Spinal cord (tissue), 10 donors: ENCODE results near the gene ZC3H13. TPM values are rescaled to one million over a fixed set of nuclear protein-coding genes. Genes with fewer than 3 reads are reported as not detected.
"Not testable (repeated sequence)": the region's sequence is repeated elsewhere in the genome, so short reads cannot be mapped to it uniquely, and the experiment has no call there.

ENCODE experiments used
- DNase-seq, 6 donors: peaks; one replicate each; pipeline versions ENCODE4 v3.0.0 to v3.0.0-alpha.2; 2013 to 2015; ENCODE audit warnings: low spot score in 6 of 6, low read depth in 4 of 6
- H3K27ac ChIP-seq: one replicate; pipeline ENCODE4 v1.5.1; 2013; ENCODE audit warnings: low read depth, low read length, control low read depth
- H3K27me3 ChIP-seq: one replicate; pipeline ENCODE4 v1.6.1; 2013; ENCODE audit warnings: low read length; ENCODE audit not compliant: control insufficient read depth, insufficient read depth
- H3K36me3 ChIP-seq: one replicate; pipeline ENCODE4 v1.6.1; 2013; ENCODE audit warnings: low read length; ENCODE audit not compliant: control insufficient read depth, insufficient read depth
- H3K4me1 ChIP-seq: one replicate; pipeline ENCODE4 v1.6.1; 2013; ENCODE audit warnings: low read length; ENCODE audit not compliant: control insufficient read depth, insufficient read depth
- H3K4me3 ChIP-seq: one replicate; pipeline ENCODE4 v1.5.1; 2013; ENCODE audit warnings: low read depth, low read length, control low read depth
- H3K9me3 ChIP-seq: one replicate; pipeline ENCODE4 v1.6.1; 2013; ENCODE audit warnings: low read length; ENCODE audit not compliant: control insufficient read depth, insufficient read depth
- WGBS: methylation state at CpG from one replicate; pipeline ENCODE4 v1.1.5; 2013; ENCODE audit warnings: missing lambda C conversion rate; ENCODE audit not compliant: insufficient coverage; 5-methylcytosine and 5-hydroxymethylcytosine counted together
- polyA plus RNA-seq, 2 donors: library from polyadenylated mRNA; unstranded; fragments of 120-200 nt; gene quantifications; one replicate each; pipeline ENCODE4 v1.2.1, GENCODE V29; 2013; ENCODE audit not compliant: insufficient read length in 2 of 2
- total RNA-seq, 2 donors: library from RNA; depleted of rRNA in 1 of 2; stranded (reverse); fragments of 120-200 nt in 1 of 2; fragments of >200 nt in 1 of 2; gene quantifications; one replicate each; pipeline versions ENCODE4 v1.2.3 to v1.2.4, GENCODE V29; 2013 to 2014
- donor health status: healthy.

The ZC3H13 gene
- total and polyA plus RNA-seq, 4 donors = 33.5 to 50.5 (median 36.7) TPM

GRCh38 chr13:45994752-45995151 lies 57.8 kb downstream of the ZC3H13 start:
- Histone ChIP-seq H3K9me3 (no peaks in the 10 kb centered on the region), H3K4me3 (no peak overlapping the region), H3K4me1 (no peaks in the 10 kb centered on the region), H3K27ac (no peak overlapping the region), H3K36me3 (peaks cover 5% of the 10 kb centered on the region), H3K27me3 (no peaks in the 10 kb centered on the region)
- WGBS = no CpG with 5 or more reads among the region's 2 CpGs
- no peak for DNase-seq

- Histone ChIP-seq H3K4me1 (no peaks in the 10 kb centered on the region), H3K9me3 (no peaks in the 10 kb centered on the region), H3K4me3 (no peak overlapping the region), H3K27ac (no peak overlapping the region), H3K36me3 (peaks cover 14% of the 10 kb centered on the region), H3K27me3 (no peaks in the 10 kb centered on the region)
- DNase-seq = peak in 1 of 6 donors; percentile 16
Measured at GRCh38 chr13:45989607-45990006, 62.9 kb downstream of the ZC3H13 start.

GRCh38 chr13:45981127-45981526 lies 71.4 kb downstream of the ZC3H13 start:
- H3K27me3 ChIP-seq, H3K36me3 ChIP-seq, H3K9me3 ChIP-seq, H3K4me3 ChIP-seq, DNase-seq, H3K4me1 ChIP-seq, H3K27ac ChIP-seq: not testable (repeated sequence)
- WGBS = no CpG with 5 or more reads among the region's 2 CpGs

GRCh38 chr13:45975337-45975736 lies 77.2 kb downstream of the ZC3H13 start:
- Histone ChIP-seq H3K4me1 (no peaks in the 10 kb centered on the region), H3K27ac (no peak overlapping the region), H3K4me3 (no peak overlapping the region), H3K36me3 (peaks cover 14% of the 10 kb centered on the region), H3K27me3 (no peaks in the 10 kb centered on the region), H3K9me3 (no peaks in the 10 kb centered on the region)
- WGBS = 98% methylated on average over 29 of the region's 29 CpGs
- DNase-seq = no peak

GRCh38 chr13:45974500-45974899 lies 78.0 kb downstream of the ZC3H13 start:
- H3K36me3 ChIP-seq = peaks cover 14% of the 10 kb centered on the region

GRCh38 chr13:45967589-45967988 lies 85.0 kb downstream of the ZC3H13 start:
- no peak for DNase-seq
- Histone ChIP-seq H3K4me3 (no peak overlapping the region), H3K27me3 (no peaks in the 10 kb centered on the region), H3K36me3 (peaks cover 23% of the 10 kb centered on the region), H3K27ac (no peak overlapping the region), H3K9me3 (no peaks in the 10 kb centered on the region), H3K4me1 (no peaks in the 10 kb centered on the region)
- WGBS = 97% methylated on average over 11 of the region's 16 CpGs

More at GRCh38 chr13:45974500-45974899, 78.0 kb downstream of the ZC3H13 start:
- DNase-seq = no peak
- Histone ChIP-seq H3K4me3 (no peak overlapping the region), H3K4me1 (no peaks in the 10 kb centered on the region), H3K27ac (no peak overlapping the region), H3K27me3 (no peaks in the 10 kb centered on the region), H3K9me3 (no peaks in the 10 kb centered on the region)
- 100% methylated on average over 1 of the region's 2 CpGs for WGBS

GRCh38 chr13:45966715-45967114 lies 85.8 kb downstream of the ZC3H13 start:
- DNase-seq = no peak

GRCh38 chr13:45961468-45961867 lies 91.1 kb downstream of the ZC3H13 start:
- Histone ChIP-seq H3K27ac (no peak overlapping the region), H3K4me1 (no peaks in the 10 kb centered on the region), H3K9me3 (no peaks in the 10 kb centered on the region), H3K27me3 (no peaks in the 10 kb centered on the region), H3K4me3 (no peak overlapping the region), H3K36me3 (peaks cover 10% of the 10 kb centered on the region)
- no CpG with 5 or more reads among the region's 1 CpG for WGBS
- DNase-seq = no peak

More at GRCh38 chr13:45966715-45967114, 85.8 kb downstream of the ZC3H13 start:
- 97% methylated on average over 2 of the region's 3 CpGs for WGBS
- H3K27me3 ChIP-seq = no peaks in the 10 kb centered on the region
- no peak overlapping the region for H3K4me3 ChIP-seq
- no peaks in the 10 kb centered on the region for H3K4me1 ChIP-seq
- H3K9me3 ChIP-seq = no peaks in the 10 kb centered on the region
- peaks cover 23% of the 10 kb centered on the region for H3K36me3 ChIP-seq
- H3K27ac ChIP-seq = no peak overlapping the region

GRCh38 chr13:45954836-45955800 lies 97.4 kb downstream of the ZC3H13 start:
- WGBS = no CpG with 5 or more reads among the region's 3 CpGs
- DNase-seq = no peak
- Histone ChIP-seq H3K4me3 (no peak overlapping the region), H3K9me3 (no peaks in the 10 kb centered on the region), H3K4me1 (no peaks in the 10 kb centered on the region), H3K27ac (no peak overlapping the region), H3K27me3 (no peaks in the 10 kb centered on the region), H3K36me3 (peaks cover 4% of the 10 kb centered on the region)

GRCh38 chr13:45953082-45953481 lies 99.5 kb downstream of the ZC3H13 start:
- Histone ChIP-seq H3K27ac (no peak overlapping the region), H3K9me3 (no peaks in the 10 kb centered on the region), H3K27me3 (no peaks in the 10 kb centered on the region), H3K36me3 (no peaks in the 10 kb centered on the region), H3K4me3 (no peak overlapping the region), H3K4me1 (no peaks in the 10 kb centered on the region)
- DNase-seq = no peak
- WGBS = 87% methylated on average over 3 of the region's 3 CpGs
